HCT116 (cell line): ENCODE data around the gene SLAIN2. TPM values are rescaled to one million over a fixed set of nuclear protein-coding genes. Genes with fewer than 3 reads are reported as not detected.

ENCODE experiments used
- ATAC-seq: fragments of 200-7000 bp; cut with Tn5 transposase; 2 replicates; pipeline ENCODE4 v1.9.1; 2020; ENCODE audit warnings: mild to moderate bottlenecking, moderate library complexity
- BruUV-seq: library from RNA; stranded (reverse); fragments of 400-500 nt; replicated peaks from 2 replicates; lab custom pipeline; 2021; lab: Mats Ljungman, UMichigan
- CTCF ChIA-PET: fragments of 300-600 bp; sonication (Branson Sonifier 250); formaldehyde crosslinking; loops from one replicate; lab custom pipeline; 2021; ENCODE audit warnings: antibody characterized with exemption; lab: Charles Lee
- POLR2A ChIA-PET: fragments of 300-600, 350-600 bp; sonication (Branson Sonifier 250); formaldehyde crosslinking; loops from one replicate; lab custom pipeline; 2021; ENCODE audit warnings: antibody characterized with exemption; lab: Charles Lee
- RAD21 ChIA-PET, 2 experiments: fragments of 300-600 bp; sonication (Branson Sonifier 250); formaldehyde crosslinking; loops; one replicate each; lab custom pipeline; 2023; ENCODE audit warnings: low total read pairs in 2 of 2; ENCODE audit not compliant: uncharacterized antibody in 2 of 2, unreplicated experiment in 2 of 2, low non-redundant PET in 1 of 2; lab: Charles Lee
- DNase-seq: peaks from one replicate; pipeline ENCODE4 v3.0.0-alpha.2; 2010; ENCODE audit warnings: low read depth, low spot score
- H2AFZ ChIP-seq: fragments of 200-600 bp; shearing (Covaris generic), sonication (generic); 2 replicates; pipeline ENCODE4 v1.6.1; 2017; ENCODE audit warnings: low read depth, mixed run types, mixed read lengths, antibody characterized with exemption, low read length; ENCODE audit not compliant: poor library complexity, severe bottlenecking
- H3K27ac ChIP-seq: 2 replicates; pipeline ENCODE4 v1.5.1; 2012; ENCODE audit warnings: low read depth, low read length
- H3K27me3 ChIP-seq: fragments of 200-600 bp; sonication (generic); 2 replicates; pipeline ENCODE4 v1.6.1; 2016; ENCODE audit warnings: mixed run types, low read length, mixed read lengths; ENCODE audit not compliant: insufficient read depth
- H3K36me3 ChIP-seq, 2 experiments: fragments of 200-500 bp in 1 of 2; fragments of 200-600 bp in 1 of 2; sonication (Bioruptor generic) in 1 of 2; sonication (generic) in 1 of 2; 2 replicates each; pipeline versions ENCODE4 v1.5.1 to v1.6.1; 2014 to 2016; ENCODE audit warnings: low read length in 2 of 2, inconsistent platforms in 1 of 2, mixed read lengths in 1 of 2, mixed run types in 1 of 2; ENCODE audit not compliant: insufficient read depth in 2 of 2, control insufficient read depth in 1 of 2
- H3K4me1 ChIP-seq, 2 experiments: fragments of 200-600 bp in 1 of 2; sonication (generic) in 1 of 2; 2 replicates each; pipeline versions ENCODE4 v1.5.1 to v1.6.1; 2012 to 2017; ENCODE audit warnings: low read length in 2 of 2, inconsistent platforms in 1 of 2, mild to moderate bottlenecking in 1 of 2, mixed read lengths in 1 of 2, mixed run types in 1 of 2, moderate library complexity in 1 of 2; ENCODE audit not compliant: insufficient read depth in 2 of 2, control insufficient read depth in 1 of 2
- H3K4me2 ChIP-seq: fragments of 200-600 bp; sonication (generic); 2 replicates; pipeline ENCODE4 v1.6.1; 2017; ENCODE audit warnings: mixed run types, low read length, mixed read lengths
- H3K4me3 ChIP-seq, 2 experiments: fragments of 200-600 bp in 1 of 2; sonication (generic) in 1 of 2; replicated peaks in 1 of 2; 2 replicates each; pipeline ENCODE4 v1.5.1; 2011 to 2016; ENCODE audit warnings: low read length in 2 of 2, control low read depth in 1 of 2, low read depth in 1 of 2, mild to moderate bottlenecking in 1 of 2, mixed read lengths in 1 of 2, mixed run types in 1 of 2
- H3K79me2 ChIP-seq: fragments of 200-600 bp; sonication (generic); 2 replicates; pipeline ENCODE4 v1.6.1; 2017; ENCODE audit warnings: mild to moderate bottlenecking, mixed run types, low read length, moderate library complexity, mixed read lengths; ENCODE audit not compliant: insufficient read depth
- H3K9ac ChIP-seq: fragments of 200-600 bp; sonication (generic); 2 replicates; pipeline ENCODE4 v1.6.1; 2016; ENCODE audit warnings: low read length, mixed read lengths
- H3K9me2 ChIP-seq: fragments of 200-600 bp; sonication (generic), shearing (Covaris generic); 2 replicates; pipeline ENCODE4 v1.6.1; 2017; ENCODE audit warnings: mixed run types, mild to moderate bottlenecking, moderate library complexity; ENCODE audit not compliant: insufficient read depth
- H3K9me3 ChIP-seq, 2 experiments: fragments of 200-500 bp in 1 of 2; fragments of 200-600 bp in 1 of 2; sonication (Bioruptor generic) in 1 of 2; sonication (generic) in 1 of 2; 2 replicates each; pipeline ENCODE4 v1.6.1; 2014 to 2017; ENCODE audit warnings: low read length in 2 of 2, mixed read lengths in 2 of 2, inconsistent platforms in 1 of 2, low read depth in 1 of 2, mild to moderate bottlenecking in 1 of 2, mixed run types in 1 of 2, moderate library complexity in 1 of 2; ENCODE audit not compliant: control insufficient read depth in 1 of 2, insufficient read depth in 1 of 2
- H4K20me1 ChIP-seq: fragments of 200-600 bp; sonication (generic), shearing (Covaris generic); 2 replicates; pipeline ENCODE4 v1.6.1; 2017; ENCODE audit warnings: mixed run types, mild to moderate bottlenecking, moderate library complexity; ENCODE audit not compliant: insufficient read depth
- CBX3 ChIP-seq: IDR thresholded peaks from 2 replicates; pipeline ENCODE4 v1.6.1; 2012; ENCODE audit warnings: low read depth
- CEBPB ChIP-seq: IDR thresholded peaks from 2 replicates; pipeline ENCODE4 v1.6.1; 2012; ENCODE audit warnings: low read depth
- EGR1 ChIP-seq: IDR thresholded peaks from 2 replicates; pipeline ENCODE4 v1.6.1; 2012; ENCODE audit warnings: low read depth
- ELF1 ChIP-seq: IDR thresholded peaks from 2 replicates; pipeline ENCODE4 v1.6.1; 2012; ENCODE audit warnings: low read depth, borderline replicate concordance
- EZH2 ChIP-seq: fragments of 200-600 bp; sonication (generic); IDR thresholded peaks from 2 replicates; pipeline ENCODE4 v1.6.1; 2017; ENCODE audit warnings: antibody characterized with exemption, mixed run types
- EZH2phosphoT487 ChIP-seq: fragments of 200-600 bp; IDR thresholded peaks from 2 replicates; pipeline ENCODE4 v1.6.1; 2018; ENCODE audit warnings: antibody characterized with exemption, borderline replicate concordance
- FOSL1 ChIP-seq: IDR thresholded peaks from 2 replicates; pipeline ENCODE4 v1.6.1; 2012; ENCODE audit warnings: low read depth
- JUND ChIP-seq: IDR thresholded peaks from 2 replicates; pipeline ENCODE4 v1.6.1; 2012
- SIN3A ChIP-seq: IDR thresholded peaks from 2 replicates; pipeline ENCODE4 v1.6.1; 2012; ENCODE audit warnings: low read depth
- SP1 ChIP-seq: IDR thresholded peaks from 2 replicates; pipeline ENCODE4 v1.6.1; 2012; ENCODE audit warnings: low read depth
- SRF ChIP-seq: IDR thresholded peaks from 2 replicates; pipeline ENCODE4 v1.6.1; 2012; ENCODE audit warnings: low read depth
- TCF7L2 ChIP-seq: IDR thresholded peaks from 2 replicates; pipeline ENCODE4 v1.7.0; 2011; ENCODE audit warnings: borderline replicate concordance, inconsistent platforms; ENCODE audit not compliant: insufficient read depth, insufficient read length; ENCODE audit errors: extremely low read depth
- ZNF274 ChIP-seq: fragments of 200-500 bp; sonication (Bioruptor generic); IDR thresholded peaks from 2 replicates; pipeline ENCODE4 v1.6.1; 2014; ENCODE audit warnings: mild to moderate bottlenecking, low read depth, low read length, inconsistent platforms
- intact Hi-C: fragments of 100-400 bp; cut with micrococcal nuclease; formaldehyde crosslinking; loops from 2 replicates; pipeline ENCODE4 v1.10.0; 2022
- total RNA-seq: library from RNA; stranded (reverse); gene quantifications from one replicate; pipeline ENCODE4 v1.2.1, GENCODE V29; 2021; ENCODE audit not compliant: unreplicated experiment
- TF ChIP-seq, protein P1 (sequence below): IDR thresholded peaks from 2 replicates; pipeline ENCODE4 v1.6.1; 2011; ENCODE audit warnings: mild to moderate bottlenecking, low read length, moderate library complexity; ENCODE audit not compliant: insufficient replicate concordance; ENCODE audit errors: extremely low read depth
- TF ChIP-seq, protein P2 (sequence below), 3 experiments: fragments of 200-600 bp in 1 of 3; sonication (generic) in 1 of 3; IDR thresholded peaks in 2 of 3; conservative IDR thresholded peaks in 1 of 3; 2 replicates each; pipeline ENCODE4 v1.5.1; 2012 to 2017; ENCODE audit warnings: low read depth in 2 of 3, low read length in 2 of 3, antibody characterized with exemption in 1 of 3, borderline replicate concordance in 1 of 3, control low read depth in 1 of 3, mild to moderate bottlenecking in 1 of 3, mixed read lengths in 1 of 3, mixed run types in 1 of 3, moderate library complexity in 1 of 3; ENCODE audit not compliant: insufficient read depth in 1 of 3
- TF ChIP-seq, protein P3 (sequence below): IDR thresholded peaks from 2 replicates; pipeline ENCODE4 v1.6.1; 2012
- TF ChIP-seq, protein P4 (sequence below): IDR thresholded peaks from 2 replicates; pipeline ENCODE4 v1.6.1; 2012; ENCODE audit warnings: low read depth

Gene SLAIN2
- total RNA-seq, 1 experiment from 2014 or later: 50.3 TPM

- CTCF ChIA-PET: no interaction called here
- Histone ChIP-seq H3K27me3 (no peaks in the 10 kb centered on the region), H3K36me3 (no peaks in the 10 kb centered on the region), H3K4me1 (no peaks in the 10 kb centered on the region), H3K27ac (no peak overlapping the region), H3K79me2 (no peaks in the 10 kb centered on the region; the same call in 1 of the 2 replicates), H3K9me2 (no peaks in the 10 kb centered on the region), H3K4me2 (no peak overlapping the region), H4K20me1 (no peaks in the 10 kb centered on the region; the same call in 1 of the 2 replicates), H3K9ac (no peak overlapping the region), H3K4me3 (no peak overlapping the region), H3K9me3 (no peaks in the 10 kb centered on the region), H2AFZ (no peak overlapping the region)
- RAD21 ChIA-PET: no interaction called here
- ATAC-seq: no peak
- intact Hi-C loops: no loop called here
- POLR2A ChIA-PET: no interaction called here
- DNase-seq: no peak
- TF ChIP-seq JUND: no peak
- no peak for TF ChIP-seq ZNF274
- no peak for TF ChIP-seq TCF7L2
- TF ChIP-seq FOSL1: no peak
- TF ChIP-seq, protein P1, sequence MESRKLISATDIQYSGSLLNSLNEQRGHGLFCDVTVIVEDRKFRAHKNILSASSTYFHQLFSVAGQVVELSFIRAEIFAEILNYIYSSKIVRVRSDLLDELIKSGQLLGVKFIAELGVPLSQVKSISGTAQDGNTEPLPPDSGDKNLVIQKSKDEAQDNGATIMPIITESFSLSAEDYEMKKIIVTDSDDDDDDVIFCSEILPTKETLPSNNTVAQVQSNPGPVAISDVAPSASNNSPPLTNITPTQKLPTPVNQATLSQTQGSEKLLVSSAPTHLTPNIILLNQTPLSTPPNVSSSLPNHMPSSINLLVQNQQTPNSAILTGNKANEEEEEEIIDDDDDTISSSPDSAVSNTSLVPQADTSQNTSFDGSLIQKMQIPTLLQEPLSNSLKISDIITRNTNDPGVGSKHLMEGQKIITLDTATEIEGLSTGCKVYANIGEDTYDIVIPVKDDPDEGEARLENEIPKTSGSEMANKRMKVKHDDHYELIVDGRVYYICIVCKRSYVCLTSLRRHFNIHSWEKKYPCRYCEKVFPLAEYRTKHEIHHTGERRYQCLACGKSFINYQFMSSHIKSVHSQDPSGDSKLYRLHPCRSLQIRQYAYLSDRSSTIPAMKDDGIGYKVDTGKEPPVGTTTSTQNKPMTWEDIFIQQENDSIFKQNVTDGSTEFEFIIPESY: no peak
- no peak for TF ChIP-seq CBX3
- TF ChIP-seq EZH2phosphoT487: no peak
- TF ChIP-seq, protein P2, sequence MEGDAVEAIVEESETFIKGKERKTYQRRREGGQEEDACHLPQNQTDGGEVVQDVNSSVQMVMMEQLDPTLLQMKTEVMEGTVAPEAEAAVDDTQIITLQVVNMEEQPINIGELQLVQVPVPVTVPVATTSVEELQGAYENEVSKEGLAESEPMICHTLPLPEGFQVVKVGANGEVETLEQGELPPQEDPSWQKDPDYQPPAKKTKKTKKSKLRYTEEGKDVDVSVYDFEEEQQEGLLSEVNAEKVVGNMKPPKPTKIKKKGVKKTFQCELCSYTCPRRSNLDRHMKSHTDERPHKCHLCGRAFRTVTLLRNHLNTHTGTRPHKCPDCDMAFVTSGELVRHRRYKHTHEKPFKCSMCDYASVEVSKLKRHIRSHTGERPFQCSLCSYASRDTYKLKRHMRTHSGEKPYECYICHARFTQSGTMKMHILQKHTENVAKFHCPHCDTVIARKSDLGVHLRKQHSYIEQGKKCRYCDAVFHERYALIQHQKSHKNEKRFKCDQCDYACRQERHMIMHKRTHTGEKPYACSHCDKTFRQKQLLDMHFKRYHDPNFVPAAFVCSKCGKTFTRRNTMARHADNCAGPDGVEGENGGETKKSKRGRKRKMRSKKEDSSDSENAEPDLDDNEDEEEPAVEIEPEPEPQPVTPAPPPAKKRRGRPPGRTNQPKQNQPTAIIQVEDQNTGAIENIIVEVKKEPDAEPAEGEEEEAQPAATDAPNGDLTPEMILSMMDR (IDR thresholded peaks at IDR 0.05 in 2 of 3, conservative IDR thresholded peaks at IDR 0.05 in 1 of 3; ENCODE audit: borderline replicate concordance in 1 of 3, insufficient read depth in 1 of 3, low read depth in 2 of 3, low read length in 2 of 3): no peak
- no peak for TF ChIP-seq SIN3A
- TF ChIP-seq EGR1: no peak
- no peak for TF ChIP-seq ELF1
- no peak for TF ChIP-seq SP1
- no peak for TF ChIP-seq SRF
- TF ChIP-seq, protein P3, sequence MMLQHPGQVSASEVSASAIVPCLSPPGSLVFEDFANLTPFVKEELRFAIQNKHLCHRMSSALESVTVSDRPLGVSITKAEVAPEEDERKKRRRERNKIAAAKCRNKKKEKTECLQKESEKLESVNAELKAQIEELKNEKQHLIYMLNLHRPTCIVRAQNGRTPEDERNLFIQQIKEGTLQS: no peak
- no peak for TF ChIP-seq CEBPB
- TF ChIP-seq, protein P4, sequence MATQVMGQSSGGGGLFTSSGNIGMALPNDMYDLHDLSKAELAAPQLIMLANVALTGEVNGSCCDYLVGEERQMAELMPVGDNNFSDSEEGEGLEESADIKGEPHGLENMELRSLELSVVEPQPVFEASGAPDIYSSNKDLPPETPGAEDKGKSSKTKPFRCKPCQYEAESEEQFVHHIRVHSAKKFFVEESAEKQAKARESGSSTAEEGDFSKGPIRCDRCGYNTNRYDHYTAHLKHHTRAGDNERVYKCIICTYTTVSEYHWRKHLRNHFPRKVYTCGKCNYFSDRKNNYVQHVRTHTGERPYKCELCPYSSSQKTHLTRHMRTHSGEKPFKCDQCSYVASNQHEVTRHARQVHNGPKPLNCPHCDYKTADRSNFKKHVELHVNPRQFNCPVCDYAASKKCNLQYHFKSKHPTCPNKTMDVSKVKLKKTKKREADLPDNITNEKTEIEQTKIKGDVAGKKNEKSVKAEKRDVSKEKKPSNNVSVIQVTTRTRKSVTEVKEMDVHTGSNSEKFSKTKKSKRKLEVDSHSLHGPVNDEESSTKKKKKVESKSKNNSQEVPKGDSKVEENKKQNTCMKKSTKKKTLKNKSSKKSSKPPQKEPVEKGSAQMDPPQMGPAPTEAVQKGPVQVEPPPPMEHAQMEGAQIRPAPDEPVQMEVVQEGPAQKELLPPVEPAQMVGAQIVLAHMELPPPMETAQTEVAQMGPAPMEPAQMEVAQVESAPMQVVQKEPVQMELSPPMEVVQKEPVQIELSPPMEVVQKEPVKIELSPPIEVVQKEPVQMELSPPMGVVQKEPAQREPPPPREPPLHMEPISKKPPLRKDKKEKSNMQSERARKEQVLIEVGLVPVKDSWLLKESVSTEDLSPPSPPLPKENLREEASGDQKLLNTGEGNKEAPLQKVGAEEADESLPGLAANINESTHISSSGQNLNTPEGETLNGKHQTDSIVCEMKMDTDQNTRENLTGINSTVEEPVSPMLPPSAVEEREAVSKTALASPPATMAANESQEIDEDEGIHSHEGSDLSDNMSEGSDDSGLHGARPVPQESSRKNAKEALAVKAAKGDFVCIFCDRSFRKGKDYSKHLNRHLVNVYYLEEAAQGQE: no peak
- TF ChIP-seq EZH2: no peak
- no TSS peak for BruUV-seq
Measured at GRCh38 chr4:48403358-48403757, 62.0 kb downstream of the SLAIN2 start.
